Ascending aorta (tissue), 2 donors: Measurements from ENCODE around the gene SIN3B. TPM values are rescaled to one million over a fixed set of nuclear protein-coding genes. Genes with fewer than 3 reads are reported as not detected.

ENCODE experiments used
- DNase-seq, 2 donors: peaks; one replicate each; pipeline ENCODE4 v3.0.0-alpha.2; 2019; ENCODE audit warnings: low spot score in 2 of 2
- H3K27ac ChIP-seq, 2 donors: fragments of 200-600 bp; sonication (generic); one replicate each; pipeline ENCODE4 v1.5.1; 2016 to 2017; ENCODE audit warnings: mild to moderate bottlenecking in 1 of 2
- H3K27me3 ChIP-seq: fragments of 200-600 bp; sonication (generic); one replicate; pipeline ENCODE4 v1.5.1; 2017
- H3K36me3 ChIP-seq, 2 donors: fragments of 200-600 bp; sonication (generic); one replicate each; pipeline ENCODE4 v1.5.1; 2016
- H3K4me1 ChIP-seq, 2 donors: fragments of 200-600 bp; sonication (generic); one replicate each; pipeline ENCODE4 v1.5.1; 2016 to 2017; ENCODE audit warnings: mild to moderate bottlenecking in 1 of 2
- H3K4me3 ChIP-seq, 2 donors: fragments of 200-600 bp; sonication (generic); one replicate each; pipeline ENCODE4 v1.5.1; 2016 to 2017; ENCODE audit warnings: mild to moderate bottlenecking in 1 of 2
- H3K9me3 ChIP-seq, 2 donors: fragments of 200-600 bp; sonication (generic); one replicate each; pipeline ENCODE4 v1.5.1; 2016
- intact Hi-C: fragments of 100-400 bp; cut with DNase I; formaldehyde crosslinking; loops from one replicate; pipeline ENCODE4 v1.15.1; 2023
- total RNA-seq: library from RNA; depleted of rRNA; stranded (reverse); fragments of >200 nt; gene quantifications from one replicate; pipeline ENCODE4 v1.1.0, GENCODE V29; 2016
- TF ChIP-seq, protein P1 (sequence below), 3 experiments: fragments of 200-600 bp in 2 of 3; fragments of 450-650 bp in 1 of 3; sonication (generic) in 2 of 3; IDR thresholded peaks; one replicate each; pipeline ENCODE4 v1.5.1; 2016 to 2019; ENCODE audit warnings: antibody characterized with exemption in 3 of 3, mild to moderate bottlenecking in 1 of 3, moderate library complexity in 1 of 3

Gene SIN3B
- total RNA-seq, 1 donor from 2014 or later, result 72.3 TPM

DNA sequence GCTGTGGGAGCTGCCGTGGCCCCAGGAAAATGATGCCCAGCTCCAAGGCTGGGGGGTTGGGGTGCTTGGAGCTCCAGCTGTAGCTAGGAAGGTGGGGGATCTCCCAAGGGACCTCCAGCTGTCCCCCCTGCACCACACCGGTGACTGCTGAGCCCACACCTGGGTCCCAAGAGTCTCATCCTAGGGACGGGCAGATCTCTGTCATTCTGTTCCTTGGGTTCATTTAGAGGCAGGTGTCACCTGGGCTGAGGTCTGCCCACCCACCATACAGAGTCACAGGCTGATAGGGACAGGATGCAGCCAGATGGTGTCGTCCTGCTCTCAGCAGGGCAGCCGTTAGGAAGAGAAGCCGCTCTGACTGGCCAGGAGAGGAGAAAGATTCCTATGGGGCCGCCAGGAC is 64.9 kb downstream of the SIN3B start:
- no peak for DNase-seq
- TF ChIP-seq, protein P1, sequence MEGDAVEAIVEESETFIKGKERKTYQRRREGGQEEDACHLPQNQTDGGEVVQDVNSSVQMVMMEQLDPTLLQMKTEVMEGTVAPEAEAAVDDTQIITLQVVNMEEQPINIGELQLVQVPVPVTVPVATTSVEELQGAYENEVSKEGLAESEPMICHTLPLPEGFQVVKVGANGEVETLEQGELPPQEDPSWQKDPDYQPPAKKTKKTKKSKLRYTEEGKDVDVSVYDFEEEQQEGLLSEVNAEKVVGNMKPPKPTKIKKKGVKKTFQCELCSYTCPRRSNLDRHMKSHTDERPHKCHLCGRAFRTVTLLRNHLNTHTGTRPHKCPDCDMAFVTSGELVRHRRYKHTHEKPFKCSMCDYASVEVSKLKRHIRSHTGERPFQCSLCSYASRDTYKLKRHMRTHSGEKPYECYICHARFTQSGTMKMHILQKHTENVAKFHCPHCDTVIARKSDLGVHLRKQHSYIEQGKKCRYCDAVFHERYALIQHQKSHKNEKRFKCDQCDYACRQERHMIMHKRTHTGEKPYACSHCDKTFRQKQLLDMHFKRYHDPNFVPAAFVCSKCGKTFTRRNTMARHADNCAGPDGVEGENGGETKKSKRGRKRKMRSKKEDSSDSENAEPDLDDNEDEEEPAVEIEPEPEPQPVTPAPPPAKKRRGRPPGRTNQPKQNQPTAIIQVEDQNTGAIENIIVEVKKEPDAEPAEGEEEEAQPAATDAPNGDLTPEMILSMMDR (IDR thresholded peaks at IDR 0.05), result no peak
- Histone ChIP-seq H3K9me3 (no peaks in the 10 kb centered on the region), H3K27ac (no peak overlapping the region), H3K36me3 (no peaks in the 10 kb centered on the region), H3K27me3 (no peaks in the 10 kb centered on the region), H3K4me3 (no peak overlapping the region), H3K4me1 (peaks cover 3% of the 10 kb centered on the region in 2 donors)
- intact Hi-C loops, result no loop called here

DNA sequence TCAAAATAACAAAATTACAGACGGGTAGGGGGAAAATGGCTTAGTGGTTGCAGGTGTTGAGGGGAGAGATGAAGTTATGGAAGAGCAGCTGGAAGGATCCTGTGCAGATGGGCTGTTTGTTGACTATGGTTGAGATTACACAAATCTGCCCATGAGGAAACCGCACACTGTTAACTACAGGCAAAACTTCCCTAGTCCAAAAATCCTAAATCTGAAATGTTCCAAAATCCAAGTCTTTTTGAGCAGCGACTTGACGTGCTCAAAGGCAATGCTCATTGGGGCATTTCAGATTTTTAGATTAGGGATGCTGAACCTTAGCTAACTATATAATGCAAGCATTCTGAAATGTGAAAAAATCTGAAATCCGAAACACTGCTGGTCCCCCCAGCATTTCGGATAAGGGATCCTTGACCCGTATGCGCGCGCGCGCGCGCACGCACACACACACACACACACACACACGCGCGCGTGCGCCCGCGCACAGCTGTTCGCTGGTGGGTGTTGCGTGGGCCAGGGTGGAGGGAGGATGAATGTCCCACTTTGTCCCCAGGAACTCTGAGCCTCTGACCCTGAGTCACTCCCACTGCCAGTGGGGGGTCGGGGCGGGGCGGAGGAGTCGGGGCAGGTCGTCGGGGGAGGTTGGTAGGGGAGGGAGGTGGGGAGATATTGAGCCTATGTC is 66.4 kb downstream of the SIN3B start:
- H3K27ac ChIP-seq, result no peak overlapping the region
- H3K36me3 ChIP-seq, result no peaks in the 10 kb centered on the region
- no peaks in the 10 kb centered on the region for H3K9me3 ChIP-seq
- TF ChIP-seq, protein P1 (IDR thresholded peaks at IDR 0.05), result no peak
- intact Hi-C loops, result no loop called here
- DNase-seq, result no peak
- H3K27me3 ChIP-seq, result no peaks in the 10 kb centered on the region
- H3K4me1 ChIP-seq, result peaks cover 3% of the 10 kb centered on the region in 2 donors
- H3K4me3 ChIP-seq, result peak overlapping the region; percentile 60 to 87

DNA sequence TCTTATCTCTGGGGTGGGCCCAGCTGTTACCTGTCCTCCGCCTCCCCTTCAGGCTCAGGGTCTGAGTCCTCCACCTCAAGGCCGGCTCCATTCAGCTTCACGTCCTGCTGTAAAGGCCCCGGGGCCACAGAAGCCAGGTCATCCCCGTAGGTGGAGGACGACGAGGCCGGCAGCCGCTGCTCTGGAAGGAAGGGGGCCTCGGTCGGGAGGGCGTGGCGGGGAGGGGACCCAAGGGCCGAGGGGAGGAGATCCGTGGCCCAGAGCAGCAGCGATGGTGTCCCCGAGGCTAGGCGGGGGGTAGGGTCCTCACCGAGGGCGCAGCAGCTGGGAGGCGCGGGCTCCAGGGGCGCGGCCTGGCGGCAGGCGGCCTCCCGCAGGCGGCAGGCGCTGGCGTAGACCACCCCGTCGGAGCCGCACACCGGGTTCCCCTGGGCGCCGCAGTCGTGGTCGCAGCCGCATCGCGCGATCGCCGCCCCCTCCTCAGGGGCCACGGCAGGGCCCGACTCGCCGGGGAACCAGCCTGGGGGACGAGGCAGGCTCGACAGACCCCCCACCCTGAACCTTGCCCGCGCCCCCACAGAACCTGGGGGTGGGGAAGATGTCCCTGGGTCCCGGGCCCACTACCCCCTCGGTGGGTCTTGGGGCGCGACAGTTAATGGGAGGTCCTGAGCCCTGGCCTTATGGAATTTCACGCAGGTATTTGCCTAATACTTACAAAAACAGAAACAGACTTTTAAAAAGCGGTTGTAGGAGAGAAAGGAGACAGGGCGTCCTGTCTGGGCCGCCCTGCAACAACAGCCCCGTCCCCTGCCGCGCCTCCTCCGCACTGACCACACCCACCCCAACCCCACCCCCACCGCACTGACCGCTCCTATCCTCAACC is 67.2 kb downstream of the SIN3B start:
- DNase-seq, result no peak
- H3K4me3 ChIP-seq, result peak overlapping the region; percentile 60 to 87
- H3K27ac ChIP-seq, result peak overlapping the region; percentile 47 to 56
- no peaks in the 10 kb centered on the region for H3K27me3 ChIP-seq
- intact Hi-C loops, result no loop called here
- no peaks in the 10 kb centered on the region for H3K9me3 ChIP-seq
- no peaks in the 10 kb centered on the region for H3K36me3 ChIP-seq
- peaks cover 3% of the 10 kb centered on the region in 2 donors for H3K4me1 ChIP-seq
- TF ChIP-seq, protein P1 (IDR thresholded peaks at IDR 0.05), result no peak

DNA sequence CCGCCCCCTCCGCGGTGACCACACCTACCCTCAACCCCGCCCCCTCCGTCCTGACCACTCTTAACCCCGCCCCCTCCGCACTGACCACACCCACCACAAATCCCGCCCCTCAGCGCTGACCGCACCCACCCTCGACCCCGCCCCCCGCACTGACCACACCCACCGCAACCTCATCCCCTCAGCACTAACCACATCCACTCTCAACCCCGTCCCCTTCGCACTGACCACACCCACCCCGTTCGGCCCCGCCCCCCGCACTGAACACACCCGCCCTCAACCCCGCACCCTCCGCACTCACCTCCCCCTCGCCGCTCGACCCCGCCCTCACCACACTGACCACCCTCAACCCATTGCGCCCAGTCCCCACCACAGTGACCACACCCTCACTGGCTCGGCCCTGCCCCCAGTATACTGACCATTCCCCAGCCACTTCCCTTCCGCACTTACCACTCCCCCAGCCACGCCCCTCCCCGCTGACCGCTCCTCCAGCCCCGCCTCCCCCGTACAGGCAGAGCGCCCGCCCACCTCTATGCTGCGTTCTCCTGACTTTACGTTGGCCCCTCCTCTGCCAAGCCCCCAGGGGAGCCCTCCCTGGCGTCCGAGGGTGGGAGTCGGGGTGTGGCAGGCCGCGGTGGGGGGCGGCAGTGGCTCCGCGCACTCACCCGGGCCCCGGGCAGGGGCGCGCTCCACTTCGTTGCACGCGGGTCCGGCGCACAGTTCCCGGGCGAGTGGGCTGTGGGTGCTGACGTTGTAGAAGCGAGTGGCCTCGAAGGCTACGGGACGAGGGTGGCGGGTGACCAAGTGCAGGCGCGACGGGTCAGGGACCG is 68.0 kb downstream of the SIN3B start:
- no peaks in the 10 kb centered on the region for H3K9me3 ChIP-seq
- peak; percentile 85 to 95 for DNase-seq
- no peaks in the 10 kb centered on the region for H3K36me3 ChIP-seq
- H3K27me3 ChIP-seq, result no peaks in the 10 kb centered on the region
- peak overlapping the region; percentile 59 to 87 for H3K4me3 ChIP-seq
- intact Hi-C loops, result no loop called here
- TF ChIP-seq, protein P1 (IDR thresholded peaks at IDR 0.05), result no peak
- H3K4me1 ChIP-seq, result peaks cover 3% of the 10 kb centered on the region in 2 donors
- peak overlapping the region; percentile 52 to 66 for H3K27ac ChIP-seq

DNA sequence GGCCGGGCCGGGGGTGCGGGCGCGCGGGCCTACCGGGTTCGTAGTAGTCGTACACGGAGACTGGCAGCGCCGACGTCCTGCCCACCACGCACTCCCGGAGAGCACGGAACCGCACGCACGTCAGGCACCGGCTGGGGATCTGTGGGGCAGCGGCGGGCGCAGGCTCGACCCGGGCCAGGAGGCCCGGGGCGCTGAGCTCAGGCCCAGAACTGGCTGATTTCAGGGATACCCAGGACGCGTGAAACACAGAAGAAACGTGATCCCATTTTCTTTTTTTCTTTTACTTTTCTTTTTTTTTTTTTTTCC is 68.6 kb downstream of the SIN3B start:
- H3K27me3 ChIP-seq, result no peaks in the 10 kb centered on the region
- H3K9me3 ChIP-seq, result no peaks in the 10 kb centered on the region
- TF ChIP-seq, protein P1 (IDR thresholded peaks at IDR 0.05), result no peak
- peak overlapping the region; percentile 59 to 87 for H3K4me3 ChIP-seq
- DNase-seq, result no peak
- peak overlapping the region; percentile 52 to 66 for H3K27ac ChIP-seq
- intact Hi-C loops, result no loop called here
- no peaks in the 10 kb centered on the region for H3K36me3 ChIP-seq
- H3K4me1 ChIP-seq, result peaks cover 3% of the 10 kb centered on the region in 2 donors
